Prostate gland (tissue), 2 donors: ENCODE data around the gene LNPEP. TPM values are rescaled to one million over a fixed set of nuclear protein-coding genes. Genes with fewer than 3 reads are reported as not detected.

Experiments
- DNase-seq: peaks from one replicate; pipeline ENCODE4 v3.0.0-alpha.2; 2019; ENCODE audit warnings: low spot score
- H3K27ac ChIP-seq, 2 donors: fragments of 200-600 bp; sonication (generic); 2 replicates each; pipeline ENCODE4 v1.5.1; 2017 to 2019
- H3K27me3 ChIP-seq: fragments of 200-600 bp; sonication (generic); replicated peaks from 2 replicates; pipeline ENCODE4 v1.5.1; 2019; ENCODE audit not compliant: insufficient read depth
- H3K36me3 ChIP-seq, 2 donors: fragments of 200-600 bp; sonication (generic); 1 replicate in 1 of 2; 2 replicates in 1 of 2; pipeline versions ENCODE4 v1.5.1 to v1.8.1; 2017 to 2019
- H3K4me1 ChIP-seq: fragments of 200-600 bp; sonication (generic); replicated peaks from 2 replicates; pipeline ENCODE4 v1.5.1; 2019
- H3K4me3 ChIP-seq, 2 donors: fragments of 200-600 bp; sonication (generic); 2 replicates each; pipeline ENCODE4 v1.5.1; 2017 to 2019
- H3K9me3 ChIP-seq: fragments of 200-600 bp; sonication (generic); 2 replicates; pipeline ENCODE4 v1.5.1; 2017
- CTCF ChIP-seq, 4 experiments: fragments of 200-600 bp in 2 of 4; fragments of 450-650 bp in 2 of 4; sonication (generic) in 2 of 4; IDR thresholded peaks; 1 replicate in 3 of 4; 2 replicates in 1 of 4; pipeline ENCODE4 v1.5.1; 2016 to 2019; ENCODE audit warnings: antibody characterized with exemption in 4 of 4, mild to moderate bottlenecking in 2 of 4, moderate library complexity in 2 of 4
- POLR2A ChIP-seq: fragments of 450-650 bp; IDR thresholded peaks from one replicate; pipeline ENCODE4 v1.6.1; 2016; ENCODE audit warnings: antibody characterized with exemption, mild to moderate bottlenecking
- POLR2AphosphoS5 ChIP-seq: sonication (generic); formaldehyde crosslinking; IDR thresholded peaks from one replicate; pipeline ENCODE4 v1.6.1; 2017; ENCODE audit warnings: antibody characterized with exemption
- WGBS: methylation state at CpG from one replicate; pipeline ENCODE4 v1.1.5; 2018; 5-methylcytosine and 5-hydroxymethylcytosine counted together
- intact Hi-C: fragments of 100-400 bp; cut with DNase I; formaldehyde crosslinking; loops from one replicate; pipeline ENCODE4 v1.14.2; 2022
- total RNA-seq, 2 donors: library from RNA; depleted of rRNA; stranded (reverse); fragments of >200 nt; gene quantifications; one replicate each; pipeline ENCODE4 v1.1.0, GENCODE V29; 2016

Gene LNPEP
- total RNA-seq, 2 donors from 2014 or later, result 38.5 to 43.9 TPM

DNA sequence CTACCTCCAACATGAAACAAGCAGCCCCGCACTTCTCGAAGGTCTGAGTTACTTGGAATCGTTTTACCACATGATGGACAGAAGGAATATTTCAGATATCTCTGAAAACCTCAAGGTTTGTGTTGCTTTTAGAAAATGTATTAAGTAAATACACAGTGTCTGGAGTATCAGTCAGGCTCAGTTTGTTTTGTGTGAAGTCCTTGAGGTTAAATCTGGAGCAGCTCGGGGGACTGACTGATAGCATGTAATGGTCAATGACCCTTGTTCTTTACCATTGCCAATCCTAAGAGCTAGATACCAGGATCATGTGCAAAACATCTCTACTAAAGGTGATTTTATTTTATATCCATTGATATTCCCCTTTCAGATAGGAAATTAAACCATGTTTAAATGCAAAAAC, 26.9 kb upstream of the LNPEP start:
- no peak overlapping the region for H3K27ac ChIP-seq
- DNase-seq, result no peak
- no peaks in the 10 kb centered on the region for H3K36me3 ChIP-seq
- 89% methylated on average over 4 of the region's 4 CpGs for WGBS
- H3K9me3 ChIP-seq, result no peaks in the 10 kb centered on the region
- TF ChIP-seq CTCF (IDR thresholded peaks at IDR 0.05), result no peak
- TF ChIP-seq POLR2AphosphoS5, result no peak
- no peak for TF ChIP-seq POLR2A
- no peaks in the 10 kb centered on the region for H3K27me3 ChIP-seq
- no peak overlapping the region for H3K4me3 ChIP-seq
- intact Hi-C loops, result no loop called here
- no peaks in the 10 kb centered on the region for H3K4me1 ChIP-seq

DNA sequence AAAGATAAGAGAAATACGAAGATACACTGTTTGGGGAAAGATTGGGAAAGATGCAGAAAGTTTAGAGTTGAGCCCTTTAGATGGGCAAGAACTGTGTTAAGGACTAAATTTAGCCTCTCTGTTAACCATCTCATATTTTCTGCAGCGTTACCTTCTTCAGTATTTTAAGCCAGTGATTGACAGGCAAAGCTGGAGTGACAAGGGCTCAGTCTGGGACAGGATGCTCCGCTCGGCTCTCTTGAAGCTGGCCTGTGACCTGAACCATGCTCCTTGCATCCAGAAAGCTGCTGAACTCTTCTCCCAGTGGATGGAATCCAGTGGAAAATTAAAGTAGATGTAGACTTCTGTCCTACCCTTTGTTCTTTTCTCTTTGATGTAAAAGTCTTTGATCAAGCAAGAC, 26.4 kb upstream of the LNPEP start:
- no peak for DNase-seq
- intact Hi-C loops, result no loop called here
- Histone ChIP-seq H3K9me3 (no peaks in the 10 kb centered on the region), H3K36me3 (no peaks in the 10 kb centered on the region), H3K4me3 (no peak overlapping the region), H3K27ac (no peak overlapping the region), H3K27me3 (no peaks in the 10 kb centered on the region), H3K4me1 (no peaks in the 10 kb centered on the region)
- WGBS, result 89% methylated on average over 4 of the region's 4 CpGs
- TF ChIP-seq POLR2AphosphoS5, result no peak
- TF ChIP-seq POLR2A, result no peak
- TF ChIP-seq CTCF (IDR thresholded peaks at IDR 0.05), result no peak

GRCh38 chr5:96911139-96911538, 24.7 kb upstream of the LNPEP start:
- no peak overlapping the region for H3K4me3 ChIP-seq
- H3K9me3 ChIP-seq, result no peaks in the 10 kb centered on the region
- H3K27ac ChIP-seq, result no peak overlapping the region
- WGBS, result 96% methylated on average over 2 of the region's 2 CpGs
- no peaks in the 10 kb centered on the region for H3K4me1 ChIP-seq
- intact Hi-C loops, result no loop called here
- TF ChIP-seq POLR2A (no peak), POLR2AphosphoS5 (no peak), CTCF (IDR thresholded peaks at IDR 0.05) (no peak)
- no peak for DNase-seq
- no peaks in the 10 kb centered on the region for H3K36me3 ChIP-seq
- H3K27me3 ChIP-seq, result no peaks in the 10 kb centered on the region

GRCh38 chr5:96913233-96913632, 22.6 kb upstream of the LNPEP start:
- intact Hi-C loops, result no loop called here
- Histone ChIP-seq H3K4me1 (no peaks in the 10 kb centered on the region), H3K36me3 (no peaks in the 10 kb centered on the region), H3K27ac (no peak overlapping the region), H3K9me3 (no peaks in the 10 kb centered on the region), H3K4me3 (no peak overlapping the region), H3K27me3 (no peaks in the 10 kb centered on the region)
- 92% methylated on average over 2 of the region's 2 CpGs for WGBS
- TF ChIP-seq CTCF (IDR thresholded peaks at IDR 0.05) (no peak), POLR2A (no peak), POLR2AphosphoS5 (no peak)
- no peak for DNase-seq

GRCh38 chr5:96919754-96920197, 16.1 kb upstream of the LNPEP start:
- intact Hi-C loops, result no loop called here
- no peak overlapping the region for H3K4me3 ChIP-seq
- no peaks in the 10 kb centered on the region for H3K36me3 ChIP-seq
- H3K4me1 ChIP-seq, result no peaks in the 10 kb centered on the region
- TF ChIP-seq POLR2A (no peak), CTCF (IDR thresholded peaks at IDR 0.05) (no peak), POLR2AphosphoS5 (no peak)
- H3K27ac ChIP-seq, result no peak overlapping the region
- DNase-seq, result no peak
- no peaks in the 10 kb centered on the region for H3K9me3 ChIP-seq
- H3K27me3 ChIP-seq, result no peaks in the 10 kb centered on the region
- 94% methylated on average over 4 of the region's 4 CpGs for WGBS
